HepG2 (cell line): ENCODE results near the gene NDUFS7. TPM values are rescaled to one million over a fixed set of nuclear protein-coding genes. Genes with fewer than 3 reads are reported as not detected.

Experiments used
- ADNP ChIP-seq: sonication (generic); formaldehyde crosslinking; IDR thresholded peaks from 2 replicates; pipeline ENCODE4 v1.4.0; 2020; ENCODE audit warnings: missing genetic modification reagents
- AGO1 ChIP-seq: fragments of 200-400 bp; formaldehyde crosslinking; IDR thresholded peaks from 2 replicates; pipeline ENCODE4 v1.6.1; 2017; ENCODE audit warnings: mild to moderate bottlenecking, low read depth, low read length, moderate library complexity; ENCODE audit not compliant: poor library complexity, severe bottlenecking
- ATF2 ChIP-seq: sonication (generic); formaldehyde crosslinking; IDR thresholded peaks from 2 replicates; pipeline ENCODE4 v1.4.0; 2020; ENCODE audit warnings: missing genetic modification reagents
- BORCS8-MEF2B ChIP-seq: sonication (generic); formaldehyde crosslinking; IDR thresholded peaks from 2 replicates; pipeline ENCODE4 v1.8.0; 2022; ENCODE audit warnings: mild to moderate bottlenecking, missing genetic modification reagents
- CEBPZ ChIP-seq: IDR thresholded peaks from 2 replicates; pipeline ENCODE4 v1.6.1; 2012; ENCODE audit warnings: low read length, improper control_type of control experiment
- CSRNP1 ChIP-seq: sonication (generic); formaldehyde crosslinking; IDR thresholded peaks from 2 replicates; pipeline ENCODE4 v1.8.1; 2023; ENCODE audit warnings: mild to moderate bottlenecking, missing genetic modification reagents
- DDIT3 ChIP-seq: sonication (generic); formaldehyde crosslinking; IDR thresholded peaks from 2 replicates; pipeline ENCODE4 v1.4.0; 2020; ENCODE audit warnings: mild to moderate bottlenecking, missing genetic modification reagents
- FOSL1 ChIP-seq: sonication (generic); formaldehyde crosslinking; IDR thresholded peaks from 2 replicates; pipeline ENCODE4 v1.9.0; 2021; ENCODE audit warnings: missing genetic modification reagents, borderline replicate concordance
- FOSL2 ChIP-seq: sonication (generic); formaldehyde crosslinking; IDR thresholded peaks from 2 replicates; pipeline ENCODE4 v1.4.0; 2020; ENCODE audit warnings: missing genetic modification reagents
- GATAD1 ChIP-seq: IDR thresholded peaks from 2 replicates; pipeline ENCODE4 v1.6.1; 2016; ENCODE audit warnings: missing genetic modification reagents, missing compliant biosample characterization
- GZF1 ChIP-seq: sonication (generic); formaldehyde crosslinking; IDR thresholded peaks from 2 replicates; pipeline ENCODE4 v1.5.1; 2020; ENCODE audit warnings: mild to moderate bottlenecking, missing genetic modification reagents
- NCOA1 ChIP-seq: sonication (generic); formaldehyde crosslinking; IDR thresholded peaks from 2 replicates; pipeline ENCODE4 v1.9.0; 2021; ENCODE audit warnings: missing genetic modification reagents
- NFIB ChIP-seq: sonication (generic); formaldehyde crosslinking; IDR thresholded peaks from 2 replicates; pipeline ENCODE4 v1.9.0; 2021; ENCODE audit warnings: missing genetic modification reagents, mild to moderate bottlenecking, borderline replicate concordance
- NR2F2 ChIP-seq: IDR thresholded peaks from 2 replicates; pipeline ENCODE4 v1.6.1; 2012; ENCODE audit warnings: low read depth, inconsistent platforms, borderline replicate concordance
- ONECUT2 ChIP-seq: sonication (generic); formaldehyde crosslinking; IDR thresholded peaks from 2 replicates; pipeline ENCODE4 v1.4.0; 2020; ENCODE audit warnings: missing genetic modification reagents
- PCBP2 ChIP-seq: fragments of 200-400 bp; formaldehyde crosslinking; optimal IDR thresholded peaks from 2 replicates; pipeline ENCODE3; 2018; ENCODE audit warnings: low read length, low read depth; ENCODE audit not compliant: poor library complexity, severe bottlenecking
- POLR2A ChIP-seq, 2 experiments: IDR thresholded peaks; 2 replicates each; pipeline ENCODE4 v1.6.1; 2011; ENCODE audit warnings: low read depth in 2 of 2, low read length in 2 of 2, mild to moderate bottlenecking in 1 of 2, moderate library complexity in 1 of 2; ENCODE audit not compliant: insufficient read depth in 1 of 2
- TMF1 ChIP-seq: sonication (generic); formaldehyde crosslinking; IDR thresholded peaks from 2 replicates; pipeline ENCODE4 v1.8.1; 2022; ENCODE audit warnings: low read depth, missing genetic modification reagents
- YY1 ChIP-seq: IDR thresholded peaks from 2 replicates; pipeline ENCODE4 v1.6.1; 2011; ENCODE audit warnings: low read length, low read depth, moderate library complexity, mild to moderate bottlenecking; ENCODE audit not compliant: insufficient read depth, insufficient replicate concordance
- ZMYM4 ChIP-seq: sonication (generic); formaldehyde crosslinking; IDR thresholded peaks from 2 replicates; pipeline ENCODE4 v1.8.1; 2023; ENCODE audit warnings: mild to moderate bottlenecking, missing genetic modification reagents
- ZNF264 ChIP-seq: sonication (generic); formaldehyde crosslinking; IDR thresholded peaks from 2 replicates; pipeline ENCODE4 v1.4.0; 2020; ENCODE audit warnings: missing genetic modification reagents
- ZNF691 ChIP-seq: sonication (generic); formaldehyde crosslinking; IDR thresholded peaks from 2 replicates; pipeline ENCODE4 v1.4.0; 2020; ENCODE audit warnings: missing genetic modification reagents, low read depth, mild to moderate bottlenecking, borderline replicate concordance
- polyA plus RNA-seq, 8 experiments: library from polyadenylated mRNA; depleted of rRNA in 3 of 8; stranded (reverse) in 7 of 8; unstranded in 1 of 8; fragments of >200 nt; fragmentation: Illumina TruSeq in 4 of 8; extraction: Trizol in 4 of 8; gene quantifications; 2 replicates each; pipeline versions ENCODE4 v1.2.1 to v1.2.3, GENCODE V29; 2011 to 2016; ENCODE audit warnings: low read depth in 4 of 8, missing spikeins in 1 of 8, mixed read lengths in 1 of 8; ENCODE audit not compliant: insufficient read depth in 1 of 8
- total RNA-seq, 5 experiments: library from RNA; depleted of rRNA; stranded (reverse); fragments of >200 nt; fragmentation: Illumina TruSeq; extraction: Trizol; gene quantifications; 2 replicates each; pipeline ENCODE4 v1.2.3, GENCODE V29; 2016; ENCODE audit warnings: low read depth in 1 of 5

NDUFS7 gene
- total and polyA plus RNA-seq, 2 of the 13 experiments (the other 11 are each of a cell fraction or from before 2014, with no cell fraction given): 34.3 to 66.9 TPM

- TF ChIP-seq CEBPZ (no peak), POLR2A (IDR thresholded peaks at IDR 0.05; ENCODE audit: insufficient read depth in 1 of 2, low read depth in 2 of 2, low read length in 2 of 2) (peak; percentile 62 to 63; a peak in 3 of 4 replicates), NCOA1 (CRISPR knock-in tag) (peak; percentile 98), ZNF264 (no peak; the same call in none of the 2 replicates), PCBP2 (no peak), BORCS8-MEF2B (CRISPR knock-in tag) (peak; percentile 96), GZF1 (CRISPR knock-in tag) (peak; percentile 87; the same call in 1 of the 2 replicates), DDIT3 (CRISPR knock-in tag) (no peak), ADNP (peak; percentile 62; the same call in 1 of the 2 replicates), ZNF691 (CRISPR knock-in tag) (peak; percentile 93), FOSL1 (CRISPR knock-in tag) (no peak), NFIB (CRISPR knock-in tag) (no peak), YY1 (peak; percentile 98), FOSL2 (CRISPR knock-in tag) (peak; percentile 69; the same call in 1 of the 2 replicates), ZMYM4 (CRISPR knock-in tag) (peak; percentile 89), GATAD1 (CRISPR knock-in tag) (peak; percentile 98), ONECUT2 (0 out of 2 replicates have a peak, but pooled peaks have one; percentile 47), TMF1 (CRISPR knock-in tag) (peak; percentile 92; the same call in 1 of the 2 replicates), NR2F2 (peak; percentile 61; the same call in 1 of the 2 replicates), ATF2 (CRISPR knock-in tag) (peak; percentile 92), CSRNP1 (peak; percentile 93), AGO1 (peak; percentile 92)
Observed at GRCh38 chr19:1383312-1384084, at the start of gene NDUFS7 (continued).
